Spleen (tissue), 7 donors: ENCODE results near the gene SLC7A14.

ENCODE experiments used
- POLR2A ChIP-seq, 3 donors: fragments of 450-650 bp; IDR thresholded peaks; one replicate each; pipeline ENCODE4 v1.5.1; 2017; ENCODE audit warnings: antibody characterized with exemption in 3 of 3, mild to moderate bottlenecking in 1 of 3
- POLR2AphosphoS5 ChIP-seq, 3 donors: sonication (generic); formaldehyde crosslinking; IDR thresholded peaks; one replicate each; pipeline ENCODE4 v1.5.1; 2017; ENCODE audit warnings: antibody characterized with exemption in 3 of 3
- TF ChIP-seq, protein P1 (sequence below), 11 experiments: fragments of 200-600 bp in 7 of 11; fragments of 450-650 bp in 4 of 11; sonication (generic) in 4 of 11; IDR thresholded peaks in 8 of 11; conservative IDR thresholded peaks in 3 of 11; 1 replicate in 7 of 11; 2 replicates in 4 of 11; pipeline versions ENCODE4 v1.4.0 to v1.8.0; 2016 to 2021; ENCODE audit warnings: antibody characterized with exemption in 11 of 11, inconsistent platforms in 4 of 11, mild to moderate bottlenecking in 1 of 11
- donor health status: DM: no; HTN: no; CAD: no; lungs with moderate emphysema.
- donor health status: DM: no; HTN: no; CAD: no.
- donor health status: DM: no; HTN: no; CAD: no.

DNA sequence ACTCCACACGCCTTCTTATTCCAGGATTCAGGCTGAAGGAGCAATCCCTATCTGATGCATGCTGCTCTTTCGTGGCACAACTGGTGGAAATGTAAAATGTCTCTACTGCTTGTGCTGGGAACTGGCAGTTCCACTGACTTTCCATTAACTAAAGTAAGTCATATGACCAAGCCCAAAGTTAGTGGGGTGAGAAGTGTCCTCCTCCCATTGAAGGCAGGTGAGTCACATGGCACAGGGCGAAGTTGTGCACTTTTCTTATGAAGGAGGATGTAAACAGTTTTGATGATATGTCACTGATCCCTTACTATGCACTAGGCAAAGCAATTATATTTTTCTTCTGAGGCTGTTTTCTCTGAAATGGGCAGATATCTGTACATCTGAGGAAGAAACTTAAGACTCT, 51.6 kb downstream of the SLC7A14 start:
- TF ChIP-seq, protein P1, sequence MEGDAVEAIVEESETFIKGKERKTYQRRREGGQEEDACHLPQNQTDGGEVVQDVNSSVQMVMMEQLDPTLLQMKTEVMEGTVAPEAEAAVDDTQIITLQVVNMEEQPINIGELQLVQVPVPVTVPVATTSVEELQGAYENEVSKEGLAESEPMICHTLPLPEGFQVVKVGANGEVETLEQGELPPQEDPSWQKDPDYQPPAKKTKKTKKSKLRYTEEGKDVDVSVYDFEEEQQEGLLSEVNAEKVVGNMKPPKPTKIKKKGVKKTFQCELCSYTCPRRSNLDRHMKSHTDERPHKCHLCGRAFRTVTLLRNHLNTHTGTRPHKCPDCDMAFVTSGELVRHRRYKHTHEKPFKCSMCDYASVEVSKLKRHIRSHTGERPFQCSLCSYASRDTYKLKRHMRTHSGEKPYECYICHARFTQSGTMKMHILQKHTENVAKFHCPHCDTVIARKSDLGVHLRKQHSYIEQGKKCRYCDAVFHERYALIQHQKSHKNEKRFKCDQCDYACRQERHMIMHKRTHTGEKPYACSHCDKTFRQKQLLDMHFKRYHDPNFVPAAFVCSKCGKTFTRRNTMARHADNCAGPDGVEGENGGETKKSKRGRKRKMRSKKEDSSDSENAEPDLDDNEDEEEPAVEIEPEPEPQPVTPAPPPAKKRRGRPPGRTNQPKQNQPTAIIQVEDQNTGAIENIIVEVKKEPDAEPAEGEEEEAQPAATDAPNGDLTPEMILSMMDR (IDR thresholded peaks at IDR 0.05 in 8 of 11, conservative IDR thresholded peaks at IDR 0.05 in 3 of 11), result no peak
- TF ChIP-seq POLR2AphosphoS5 (IDR thresholded peaks at IDR 0.05), result no peak
- no peak for TF ChIP-seq POLR2A (IDR thresholded peaks at IDR 0.05)
